GM23338 (cell line): ENCODE data around the gene HSD17B2.

Experiments
- EZH2 ChIP-seq: fragments of 200-600 bp; sonication (generic); IDR thresholded peaks from one replicate; pipeline ENCODE4 v1.8.0; 2017; ENCODE audit warnings: antibody characterized with exemption, mild to moderate bottlenecking, low read depth; ENCODE audit not compliant: unreplicated experiment
- TF ChIP-seq, protein P1 (sequence below), 2 experiments: fragments of 200-600 bp in 1 of 2; sonication (generic) in 1 of 2; conservative IDR thresholded peaks; 2 replicates each; pipeline versions ENCODE4 v1.5.1 to v1.6.1; 2016 to 2017; ENCODE audit warnings: antibody characterized with exemption in 2 of 2, low read depth in 2 of 2, mild to moderate bottlenecking in 2 of 2, moderate library complexity in 1 of 2
- TF ChIP-seq, protein P2 (sequence below): IDR thresholded peaks from 2 replicates; pipeline ENCODE4 v1.6.1; 2016; ENCODE audit warnings: antibody characterized with exemption

DNA sequence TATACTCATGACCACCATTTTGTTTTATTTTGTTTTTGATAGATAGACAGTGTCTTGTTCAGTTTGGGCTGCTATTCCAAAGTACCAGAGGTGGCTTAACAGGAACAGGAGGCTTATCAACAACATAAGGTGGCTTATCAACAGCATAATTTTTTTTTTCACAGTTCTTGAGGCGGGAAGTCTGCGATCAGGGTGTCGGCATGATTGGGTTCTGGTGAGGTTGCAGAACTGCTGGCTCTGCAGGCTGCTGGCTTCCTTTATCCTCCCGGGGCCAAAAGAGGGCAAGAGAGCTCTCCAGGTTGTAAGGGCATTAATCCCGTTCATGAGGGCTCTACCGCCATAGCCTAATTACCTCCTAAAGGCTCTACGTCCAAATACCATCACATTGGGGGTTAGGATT is 11.8 kb upstream of the HSD17B2 start:
- TF ChIP-seq, protein P1, sequence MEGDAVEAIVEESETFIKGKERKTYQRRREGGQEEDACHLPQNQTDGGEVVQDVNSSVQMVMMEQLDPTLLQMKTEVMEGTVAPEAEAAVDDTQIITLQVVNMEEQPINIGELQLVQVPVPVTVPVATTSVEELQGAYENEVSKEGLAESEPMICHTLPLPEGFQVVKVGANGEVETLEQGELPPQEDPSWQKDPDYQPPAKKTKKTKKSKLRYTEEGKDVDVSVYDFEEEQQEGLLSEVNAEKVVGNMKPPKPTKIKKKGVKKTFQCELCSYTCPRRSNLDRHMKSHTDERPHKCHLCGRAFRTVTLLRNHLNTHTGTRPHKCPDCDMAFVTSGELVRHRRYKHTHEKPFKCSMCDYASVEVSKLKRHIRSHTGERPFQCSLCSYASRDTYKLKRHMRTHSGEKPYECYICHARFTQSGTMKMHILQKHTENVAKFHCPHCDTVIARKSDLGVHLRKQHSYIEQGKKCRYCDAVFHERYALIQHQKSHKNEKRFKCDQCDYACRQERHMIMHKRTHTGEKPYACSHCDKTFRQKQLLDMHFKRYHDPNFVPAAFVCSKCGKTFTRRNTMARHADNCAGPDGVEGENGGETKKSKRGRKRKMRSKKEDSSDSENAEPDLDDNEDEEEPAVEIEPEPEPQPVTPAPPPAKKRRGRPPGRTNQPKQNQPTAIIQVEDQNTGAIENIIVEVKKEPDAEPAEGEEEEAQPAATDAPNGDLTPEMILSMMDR (conservative IDR thresholded peaks at IDR 0.05; ENCODE audit: low read depth in 2 of 2): no peak
- TF ChIP-seq, protein P2, sequence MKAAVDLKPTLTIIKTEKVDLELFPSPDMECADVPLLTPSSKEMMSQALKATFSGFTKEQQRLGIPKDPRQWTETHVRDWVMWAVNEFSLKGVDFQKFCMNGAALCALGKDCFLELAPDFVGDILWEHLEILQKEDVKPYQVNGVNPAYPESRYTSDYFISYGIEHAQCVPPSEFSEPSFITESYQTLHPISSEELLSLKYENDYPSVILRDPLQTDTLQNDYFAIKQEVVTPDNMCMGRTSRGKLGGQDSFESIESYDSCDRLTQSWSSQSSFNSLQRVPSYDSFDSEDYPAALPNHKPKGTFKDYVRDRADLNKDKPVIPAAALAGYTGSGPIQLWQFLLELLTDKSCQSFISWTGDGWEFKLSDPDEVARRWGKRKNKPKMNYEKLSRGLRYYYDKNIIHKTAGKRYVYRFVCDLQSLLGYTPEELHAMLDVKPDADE: no peak
- TF ChIP-seq EZH2: no peak
